CD4-positive, alpha-beta T cell treated with Interleukin-6 for 4 hours (primary cell): ENCODE results near the gene SARS1.
A peak's percentile ranks its signal among the peaks of the same experiment; 100 is the strongest.

Source experiments
- DNase-seq: peaks from one replicate; pipeline ENCODE4 v3.0.0-alpha.2; 2020; ENCODE audit warnings: mixed read lengths

The SARS1 gene

GRCh38 chr1:109229531-109230127, 15.9 kb downstream of the SARS1 start:
- DNase-seq = no peak

GRCh38 chr1:109231066-109231465, 17.3 kb downstream of the SARS1 start:
- DNase-seq = no peak

GRCh38 chr1:109235137-109235536, 21.4 kb downstream of the SARS1 start:
- DNase-seq = no peak

GRCh38 chr1:109237512-109237911, 23.8 kb downstream of the SARS1 start:
- no peak for DNase-seq

GRCh38 chr1:109238382-109238781, 24.7 kb downstream of the SARS1 start:
- DNase-seq = no peak

GRCh38 chr1:109239047-109239408, 25.3 kb downstream of the SARS1 start:
- DNase-seq = no peak

GRCh38 chr1:109239409-109240068, 25.8 kb downstream of the SARS1 start:
- peak; percentile 24 for DNase-seq

- DNase-seq = peak; percentile 43
Observed at GRCh38 chr1:109240158-109241152, 26.7 kb downstream of the SARS1 start.

- no peak for DNase-seq
Observed at GRCh38 chr1:109241344-109241743, 27.6 kb downstream of the SARS1 start.

GRCh38 chr1:109241841-109242345, 28.2 kb downstream of the SARS1 start:
- peak; percentile 11 for DNase-seq

- DNase-seq = no peak
Observed at GRCh38 chr1:109242387-109242786, 28.7 kb downstream of the SARS1 start.

GRCh38 chr1:109243221-109243620, 29.5 kb downstream of the SARS1 start:
- DNase-seq = no peak

GRCh38 chr1:109243860-109244552, 30.3 kb downstream of the SARS1 start:
- DNase-seq = no peak

GRCh38 chr1:109246141-109246551, 32.4 kb downstream of the SARS1 start:
- no peak for DNase-seq

- DNase-seq = no peak
Observed at GRCh38 chr1:109247401-109248365, 34.0 kb downstream of the SARS1 start.

- no peak for DNase-seq
Observed at GRCh38 chr1:109248444-109248796, 34.7 kb downstream of the SARS1 start.

- DNase-seq = peak; percentile 67
Observed at GRCh38 chr1:109248797-109249629, 35.3 kb downstream of the SARS1 start, which contains the start of gene CELSR2. Gene CELSR2, plus strand, starts transcription at chr1:109249539. Its CDS starts 541 bp downstream, at chr1:109250080.

GRCh38 chr1:109249654-109250401, 36.1 kb downstream of the SARS1 start:
- peak; percentile 9 for DNase-seq

- no peak for DNase-seq
Observed at GRCh38 chr1:109250454-109251276, 36.9 kb downstream of the SARS1 start.
